Measurements from ENCODE around the gene CTU2. TPM values are rescaled to one million over a fixed set of nuclear protein-coding genes. Genes with fewer than 3 reads are reported as not detected.

CTU2 gene
- total and polyA plus RNA-seq, 9 of the 15 experiments (the other 6 are each of a cell fraction or from before 2014, with no cell fraction given): 1.3 to 105 (median 23.2) TPM

GRCh38 chr16:88688013-88688778 lies 18.1 kb upstream of the CTU2 start (continued):
- TF ChIP-seq ZNF143 (CRISPR knock-in tag; IDR thresholded peaks at IDR 0.05) (peak; percentile 45; the same call in 1 of the 2 replicates), POLR2H (tag; IDR thresholded peaks at IDR 0.05; ENCODE audit: low read depth) (no peak), FOXO4 (CRISPR knock-in tag; IDR thresholded peaks at IDR 0.05) (no peak), UBTF (IDR thresholded peaks at IDR 0.05; ENCODE audit: borderline replicate concordance in 1 of 2, low read depth in 2 of 2, low read length in 2 of 2) (0 out of 4 replicates have a peak, but pooled peaks of 1 of the 2 experiments have one; percentile 51), MYNN (IDR thresholded peaks at IDR 0.05) (peak; percentile 96), MYNN (CRISPR knock-in tag; IDR thresholded peaks at IDR 0.05) (no peak), MAX (CRISPR knock-in tag; IDR thresholded peaks at IDR 0.05) (peak; percentile 40; the same call in 1 of the 2 replicates), MXD1 (CRISPR knock-in tag; IDR thresholded peaks at IDR 0.05; ENCODE audit: borderline replicate concordance, poor library complexity, severe bottlenecking) (no peak), ZNF592 (IDR thresholded peaks at IDR 0.05) (peak; percentile 57; the same call in 1 of the 2 replicates), ZNF778 (CRISPR knock-in tag; IDR thresholded peaks at IDR 0.05) (no peak)
